NB4 (cell line): ENCODE measurements around the gene ACMSD.
A peak's percentile ranks its signal among the peaks of the same experiment; 100 is the strongest.

Source experiments
- DNase-seq: peaks from one replicate; pipeline ENCODE4 v3.0.0; 2010; ENCODE audit warnings: low read depth
- H3K4me3 ChIP-seq: one replicate; pipeline ENCODE4 v1.5.1; 2011; ENCODE audit warnings: mild to moderate bottlenecking, low read depth, low read length, moderate library complexity
- MYC ChIP-seq: IDR thresholded peaks from 2 replicates; pipeline ENCODE4 v1.6.1; 2011; ENCODE audit warnings: low read depth, low read length
- POLR2A ChIP-seq: IDR thresholded peaks from 2 replicates; pipeline ENCODE4 v1.6.1; 2011; ENCODE audit warnings: mild to moderate bottlenecking; ENCODE audit not compliant: insufficient read length; ENCODE audit errors: extremely low read depth
- TF ChIP-seq, protein P1 (sequence below): IDR thresholded peaks from one replicate; pipeline ENCODE4 v1.5.1; 2012; ENCODE audit warnings: low read depth, low read length
- TF ChIP-seq, protein P2 (sequence below): IDR thresholded peaks from 2 replicates; pipeline ENCODE4 v1.6.1; 2011; ENCODE audit warnings: low read depth, low read length

ACMSD gene

DNA sequence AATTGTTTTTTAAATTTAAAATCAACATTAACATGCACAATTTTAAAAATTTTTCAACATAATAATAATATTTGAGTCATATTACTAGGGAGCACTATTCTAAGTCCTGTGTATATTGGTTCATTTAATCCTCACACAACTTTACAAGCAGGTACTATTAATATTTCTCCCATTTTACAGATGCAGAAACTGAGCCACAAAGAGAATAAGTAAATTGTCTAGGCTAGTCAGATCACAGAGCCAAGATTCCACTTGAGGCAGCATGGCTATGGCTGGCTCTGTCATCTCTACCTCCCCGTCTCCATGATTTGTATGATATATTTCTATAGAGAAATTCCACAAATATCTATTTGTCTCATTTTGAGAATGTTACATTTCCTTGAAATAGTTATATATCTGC, 95.3 kb downstream of the ACMSD start:
- H3K4me3 ChIP-seq, result no peak overlapping the region
- DNase-seq, result no peak
- TF ChIP-seq POLR2A, result no peak
- TF ChIP-seq, protein P1, sequence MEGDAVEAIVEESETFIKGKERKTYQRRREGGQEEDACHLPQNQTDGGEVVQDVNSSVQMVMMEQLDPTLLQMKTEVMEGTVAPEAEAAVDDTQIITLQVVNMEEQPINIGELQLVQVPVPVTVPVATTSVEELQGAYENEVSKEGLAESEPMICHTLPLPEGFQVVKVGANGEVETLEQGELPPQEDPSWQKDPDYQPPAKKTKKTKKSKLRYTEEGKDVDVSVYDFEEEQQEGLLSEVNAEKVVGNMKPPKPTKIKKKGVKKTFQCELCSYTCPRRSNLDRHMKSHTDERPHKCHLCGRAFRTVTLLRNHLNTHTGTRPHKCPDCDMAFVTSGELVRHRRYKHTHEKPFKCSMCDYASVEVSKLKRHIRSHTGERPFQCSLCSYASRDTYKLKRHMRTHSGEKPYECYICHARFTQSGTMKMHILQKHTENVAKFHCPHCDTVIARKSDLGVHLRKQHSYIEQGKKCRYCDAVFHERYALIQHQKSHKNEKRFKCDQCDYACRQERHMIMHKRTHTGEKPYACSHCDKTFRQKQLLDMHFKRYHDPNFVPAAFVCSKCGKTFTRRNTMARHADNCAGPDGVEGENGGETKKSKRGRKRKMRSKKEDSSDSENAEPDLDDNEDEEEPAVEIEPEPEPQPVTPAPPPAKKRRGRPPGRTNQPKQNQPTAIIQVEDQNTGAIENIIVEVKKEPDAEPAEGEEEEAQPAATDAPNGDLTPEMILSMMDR, result no peak
- TF ChIP-seq, protein P2, sequence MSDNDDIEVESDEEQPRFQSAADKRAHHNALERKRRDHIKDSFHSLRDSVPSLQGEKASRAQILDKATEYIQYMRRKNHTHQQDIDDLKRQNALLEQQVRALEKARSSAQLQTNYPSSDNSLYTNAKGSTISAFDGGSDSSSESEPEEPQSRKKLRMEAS, result no peak
- no peak for TF ChIP-seq MYC

DNA sequence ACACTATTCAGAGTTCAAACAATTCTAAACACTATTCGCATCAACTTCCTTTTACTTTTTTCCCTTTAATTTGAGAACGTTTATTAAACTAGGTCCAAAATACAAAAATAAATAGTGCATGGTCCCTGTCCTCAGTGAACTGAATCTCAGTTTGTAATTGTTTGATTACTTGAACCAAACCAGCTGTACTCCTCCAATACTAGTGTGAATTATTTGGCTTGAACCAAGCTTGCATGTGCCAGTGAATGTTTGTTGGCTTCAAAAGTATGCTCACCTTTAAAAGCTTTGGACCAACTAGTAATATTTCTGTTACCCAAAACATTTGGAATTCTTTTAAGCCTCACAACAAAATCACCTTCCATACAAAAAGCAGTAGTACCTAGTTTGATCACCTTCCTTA, 95.7 kb downstream of the ACMSD start:
- no peak for DNase-seq
- H3K4me3 ChIP-seq, result no peak overlapping the region
- TF ChIP-seq, protein P1, result no peak

DNA sequence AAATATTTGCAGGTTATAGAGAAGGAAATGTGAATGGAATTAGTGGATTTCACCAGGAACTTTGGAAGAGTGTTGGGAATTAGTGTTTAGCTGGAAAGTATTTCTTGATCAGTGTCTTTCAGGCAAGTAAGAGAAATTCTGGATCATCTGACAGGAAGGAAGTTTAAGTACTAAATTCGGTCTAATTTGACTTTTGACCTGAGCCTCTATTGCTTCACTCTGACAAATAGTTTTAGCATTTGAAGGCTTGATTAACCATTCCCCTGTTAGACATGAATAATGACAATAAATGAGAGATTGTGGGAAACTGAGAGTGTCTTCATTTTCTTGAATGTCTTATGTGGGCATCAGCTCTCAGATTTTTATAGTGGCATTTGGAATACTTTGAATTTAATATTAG, 96.2 kb downstream of the ACMSD start:
- H3K4me3 ChIP-seq, result no peak overlapping the region
- peak; percentile 25 for DNase-seq
- TF ChIP-seq POLR2A (no peak), MYC (no peak)
- TF ChIP-seq, protein P2, result no peak
- TF ChIP-seq, protein P1, result no peak

DNA sequence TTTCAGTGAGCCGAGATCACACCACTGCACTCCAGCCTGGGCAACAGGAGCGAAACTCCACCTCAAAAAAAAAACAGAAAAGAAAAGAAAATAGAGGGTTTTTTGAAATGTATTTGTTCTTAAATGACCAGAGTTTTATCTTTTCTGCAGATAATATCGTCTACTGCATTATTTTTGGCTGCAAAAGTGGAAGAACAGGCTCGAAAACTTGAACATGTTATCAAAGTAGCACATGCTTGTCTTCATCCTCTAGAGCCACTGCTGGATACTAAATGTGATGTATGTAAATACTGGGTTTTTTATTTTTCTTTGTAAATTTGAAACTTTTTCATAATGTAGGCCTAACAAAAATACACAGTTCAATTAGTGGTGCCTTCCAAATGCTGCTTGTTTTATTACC, 98.3 kb downstream of the ACMSD start:
- TF ChIP-seq MYC (no peak), POLR2A (no peak)
- TF ChIP-seq, protein P1, result no peak
- TF ChIP-seq, protein P2, result no peak
- DNase-seq, result no peak
- no peak overlapping the region for H3K4me3 ChIP-seq

DNA sequence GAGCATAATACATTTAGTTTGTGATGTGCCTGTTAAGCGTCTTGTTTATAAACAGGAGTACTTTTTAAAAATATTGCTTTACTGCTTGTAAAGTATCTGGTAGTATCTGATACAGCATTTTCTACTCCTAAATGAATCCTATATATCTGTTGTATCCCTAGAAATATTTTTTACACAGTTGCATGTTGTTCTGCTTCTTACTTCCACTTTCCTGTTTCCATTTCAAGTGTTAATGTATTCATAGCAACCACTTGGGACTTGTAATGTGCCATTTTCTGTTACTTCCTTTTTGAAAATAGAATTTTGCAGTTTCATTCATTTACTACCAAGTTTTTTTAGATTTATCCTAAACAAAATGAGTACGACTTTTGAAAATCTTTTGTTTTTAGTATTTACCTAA, 105.1 kb downstream of the ACMSD start:
- DNase-seq, result peak; percentile 77
- no peak overlapping the region for H3K4me3 ChIP-seq
- no peak for TF ChIP-seq MYC
- no peak for TF ChIP-seq POLR2A
- TF ChIP-seq, protein P1, result no peak
- TF ChIP-seq, protein P2, result no peak

DNA sequence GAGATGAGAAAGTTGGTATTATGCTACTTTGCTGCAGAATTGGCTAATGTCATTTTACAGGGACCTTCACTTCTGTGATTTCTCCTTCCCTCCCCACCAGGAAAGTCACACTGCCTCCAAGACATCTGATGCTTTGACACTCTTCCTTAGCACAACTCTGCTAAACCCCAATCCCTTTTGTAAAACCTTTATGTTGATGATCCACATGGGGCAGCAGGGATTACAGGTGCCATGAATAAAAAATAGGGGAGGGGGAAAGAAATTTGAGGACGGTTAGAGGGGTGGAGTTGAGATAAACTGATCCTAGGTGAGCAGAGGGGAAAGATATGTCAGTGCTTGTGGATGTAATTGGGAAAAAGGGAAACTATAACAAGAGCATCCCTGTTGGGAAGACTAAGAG, 106.6 kb downstream of the ACMSD start:
- DNase-seq, result no peak
- TF ChIP-seq, protein P2, result no peak
- TF ChIP-seq MYC (no peak), POLR2A (no peak)
- TF ChIP-seq, protein P1, result no peak
- H3K4me3 ChIP-seq, result no peak overlapping the region
